Naive thymus-derived CD4-positive, alpha-beta T cell (primary cell): ENCODE results near the gene MMP17. TPM values are rescaled to one million over a fixed set of nuclear protein-coding genes. Genes with fewer than 3 reads are reported as not detected.
A peak's percentile ranks its signal among the peaks of the same experiment; 100 is the strongest.

Experiments
- ATAC-seq: fragments of 150-1000 bp; cut with Tn5 transposase; 2 replicates; pipeline ENCODE4 v1.10.0; 2021; ENCODE audit warnings: mild to moderate bottlenecking, moderate library complexity
- CTCF ChIA-PET: fragments of 350-600 bp; sonication (Branson Sonifier 250); formaldehyde crosslinking; loops from one replicate; lab custom pipeline; 2021; ENCODE audit warnings: antibody characterized with exemption; lab: Charles Lee
- POLR2A ChIA-PET: fragments of 350-600 bp; sonication (Branson Sonifier 250); formaldehyde crosslinking; loops from one replicate; lab custom pipeline; 2021; ENCODE audit warnings: antibody characterized with exemption, inconsistent platforms; lab: Charles Lee
- DNase-seq, 9 donors: peaks; one replicate each; pipeline versions ENCODE4 v3.0.0 to v3.0.0-alpha.2; 2020 to 2022; ENCODE audit warnings: mixed read lengths in 1 of 9
- H3K27ac ChIP-seq: one replicate; pipeline ENCODE4 v1.7.0; 2013; ENCODE audit warnings: mild to moderate bottlenecking, low read depth, low read length, moderate library complexity
- H3K27me3 ChIP-seq, 2 donors: one replicate each; pipeline ENCODE4 v1.7.0; 2013; ENCODE audit warnings: low read length in 2 of 2, mild to moderate bottlenecking in 2 of 2, moderate library complexity in 2 of 2; ENCODE audit not compliant: control insufficient read depth in 2 of 2, insufficient read depth in 2 of 2
- H3K36me3 ChIP-seq, 3 experiments: 1 replicate in 2 of 3; 2 replicates in 1 of 3; pipeline ENCODE4 v1.7.0; 2013; ENCODE audit warnings: low read length in 3 of 3, mild to moderate bottlenecking in 3 of 3, moderate library complexity in 1 of 3; ENCODE audit not compliant: insufficient read depth in 3 of 3, control insufficient read depth in 2 of 3
- H3K4me1 ChIP-seq, 2 donors: one replicate each; pipeline ENCODE4 v1.7.0; 2013; ENCODE audit warnings: low read length in 2 of 2, mild to moderate bottlenecking in 2 of 2, moderate library complexity in 1 of 2; ENCODE audit not compliant: control insufficient read depth in 2 of 2, insufficient read depth in 2 of 2
- H3K4me3 ChIP-seq: 2 replicates; pipeline ENCODE4 v1.7.0; 2013; ENCODE audit warnings: mild to moderate bottlenecking, low read length
- H3K9me3 ChIP-seq, 3 experiments: 1 replicate in 2 of 3; 2 replicates in 1 of 3; pipeline ENCODE4 v1.7.0; 2013; ENCODE audit warnings: low read length in 3 of 3; ENCODE audit not compliant: control insufficient read depth in 2 of 3
- H3K27ac Mint-ChIP-seq, 9 donors: one replicate each; pipeline ENCODE4 v1.8.0; 2020 to 2022; ENCODE audit warnings: mixed read lengths in 9 of 9, mild to moderate bottlenecking in 8 of 9, moderate library complexity in 5 of 9, inconsistent platforms in 2 of 9
- H3K27me3 Mint-ChIP-seq, 5 donors: one replicate each; pipeline ENCODE4 v1.8.0; 2021 to 2022; ENCODE audit warnings: mixed read lengths in 5 of 5, mild to moderate bottlenecking in 1 of 5
- H3K36me3 Mint-ChIP-seq, 5 donors: one replicate each; pipeline ENCODE4 v1.8.0; 2020 to 2022; ENCODE audit warnings: mixed read lengths in 5 of 5, mild to moderate bottlenecking in 3 of 5, inconsistent platforms in 1 of 5
- H3K4me1 Mint-ChIP-seq, 7 donors: one replicate each; pipeline ENCODE4 v1.8.0; 2020 to 2022; ENCODE audit warnings: mixed read lengths in 7 of 7, mild to moderate bottlenecking in 3 of 7, inconsistent platforms in 1 of 7
- H3K4me3 Mint-ChIP-seq, 10 donors: one replicate each; pipeline ENCODE4 v1.8.0; 2020 to 2022; ENCODE audit warnings: mild to moderate bottlenecking in 10 of 10, mixed read lengths in 10 of 10, moderate library complexity in 6 of 10, inconsistent platforms in 2 of 10
- H3K9me3 Mint-ChIP-seq, 11 donors: one replicate each; pipeline ENCODE4 v1.8.0; 2020 to 2022; ENCODE audit warnings: mixed read lengths in 11 of 11, mild to moderate bottlenecking in 4 of 11, inconsistent platforms in 1 of 11, moderate library complexity in 1 of 11
- intact Hi-C, 2 donors: fragments of 100-400 bp; cut with micrococcal nuclease; formaldehyde crosslinking; loops; one replicate each; pipeline ENCODE4 v1.15.1; 2023
- polyA plus RNA-seq, 2 donors: library from polyadenylated mRNA; unstranded; fragments of 300-500 nt; fragmentation: Illumina TruSeq; gene quantifications; one replicate each; pipeline ENCODE4 v1.2.3, GENCODE V29; 2021
- total RNA-seq, 6 experiments: library from RNA in 5 of 6; stranded (reverse) in 5 of 6; gene quantifications; 1 replicate in 5 of 6; 2 replicates in 1 of 6; pipeline ENCODE4 v1.2.3 and lab custom pipeline; 2021 to 2026

The MMP17 gene
- total and polyA plus RNA-seq, 7 experiments from 2014 or later = 1.1 to 9.3 TPM; not detected in 5

- Histone ChIP-seq H3K27ac (no peak overlapping the region), H3K4me1 (no peaks in the 10 kb centered on the region), H3K4me3 (no peak overlapping the region), H3K27me3 (no peaks in the 10 kb centered on the region), H3K9me3 (no peaks in the 10 kb centered on the region), H3K36me3 (no peaks in the 10 kb centered on the region)
- ATAC-seq = peak; percentile 69
- peaks cover 0 to 3% (median 0%) of the 10 kb centered on the region in 7 donors for H3K4me1 Mint-ChIP-seq
- ChIA-PET CTCF (no interaction called here), POLR2A (no interaction called here)
- peaks cover 0 to under 1% (median 0%) of the 10 kb centered on the region in 5 donors for H3K36me3 Mint-ChIP-seq
- H3K4me3 Mint-ChIP-seq = no peak overlapping the region
- no peaks in the 10 kb centered on the region for H3K9me3 Mint-ChIP-seq
- no peak overlapping the region for H3K27ac Mint-ChIP-seq
- intact Hi-C loops = loop anchor here in 1 of 2 donors (2.0 kb wide), 1 partner anchor 150 kb away; no protein-coding TSS in a partner anchor
- peak in 1 of 9 donors; percentile 24 for DNase-seq
- peaks cover 0 to 1% (median 0%) of the 10 kb centered on the region in 5 donors for H3K27me3 Mint-ChIP-seq
These were observed 22.8 kb downstream of the MMP17 start for GRCh38 chr12:131850856-131851559.

GRCh38 chr12:131851741-131852550 lies 23.8 kb downstream of the MMP17 start:
- H3K4me1 Mint-ChIP-seq = peaks cover 0 to 7% (median 0%) of the 10 kb centered on the region in 7 donors
- no peak overlapping the region for H3K27ac ChIP-seq

GRCh38 chr12:131852551-131853299 lies 24.5 kb downstream of the MMP17 start:
- Histone ChIP-seq H3K4me3 (no peak overlapping the region), H3K36me3 (no peaks in the 10 kb centered on the region), H3K4me1 (no peaks in the 10 kb centered on the region), H3K9me3 (no peaks in the 10 kb centered on the region), H3K27ac (no peak overlapping the region), H3K27me3 (no peaks in the 10 kb centered on the region)
- Mint-ChIP-seq H3K27me3 (peaks cover 0 to 5% (median 0%) of the 10 kb centered on the region in 5 donors), H3K9me3 (no peaks in the 10 kb centered on the region), H3K36me3 (peaks cover 0 to 3% (median 0%) of the 10 kb centered on the region in 5 donors), H3K4me1 (peaks cover 0 to 7% (median 0%) of the 10 kb centered on the region in 7 donors), H3K27ac (no peak overlapping the region), H3K4me3 (no peak overlapping the region)
- ATAC-seq = peak; percentile 31
- ChIA-PET CTCF (no interaction called here), POLR2A (no interaction called here)
- DNase-seq = no peak
- intact Hi-C loops = no loop called here

More at GRCh38 chr12:131851741-131852550, 23.8 kb downstream of the MMP17 start:
- peaks cover 0 to 5% (median 0%) of the 10 kb centered on the region in 5 donors for H3K27me3 Mint-ChIP-seq
- POLR2A ChIA-PET = no interaction called here
- no peak overlapping the region for H3K27ac Mint-ChIP-seq
- no peaks in the 10 kb centered on the region for H3K4me1 ChIP-seq
- H3K36me3 Mint-ChIP-seq = peaks cover 0 to 3% (median 0%) of the 10 kb centered on the region in 5 donors
- H3K27me3 ChIP-seq = no peaks in the 10 kb centered on the region
- ATAC-seq (no peak), DNase-seq (no peak)
- H3K9me3 ChIP-seq = no peaks in the 10 kb centered on the region
- H3K4me3 Mint-ChIP-seq = no peak overlapping the region
- no peak overlapping the region for H3K4me3 ChIP-seq
- CTCF ChIA-PET = no interaction called here
- no peaks in the 10 kb centered on the region for H3K36me3 ChIP-seq
- no peaks in the 10 kb centered on the region for H3K9me3 Mint-ChIP-seq
- intact Hi-C loops = loop anchor here in 1 of 2 donors (2.0 kb wide), 1 partner anchor 149 kb away; no protein-coding TSS in a partner anchor

GRCh38 chr12:131853832-131854797 lies 25.9 kb downstream of the MMP17 start:
- H3K4me3 ChIP-seq = no peak overlapping the region
- H3K27me3 ChIP-seq = no peaks in the 10 kb centered on the region
- H3K4me1 ChIP-seq = no peaks in the 10 kb centered on the region
- H3K36me3 ChIP-seq = no peaks in the 10 kb centered on the region
- Mint-ChIP-seq H3K27ac (no peak overlapping the region), H3K9me3 (no peaks in the 10 kb centered on the region), H3K4me1 (peaks cover 0 to 7% (median 0%) of the 10 kb centered on the region in 7 donors), H3K4me3 (no peak overlapping the region), H3K27me3 (peaks cover 0 to 5% (median 0%) of the 10 kb centered on the region in 5 donors), H3K36me3 (peaks cover 0 to 3% (median 0%) of the 10 kb centered on the region in 5 donors)
- CTCF ChIA-PET = no interaction called here
- H3K9me3 ChIP-seq = no peaks in the 10 kb centered on the region
- no peak for DNase-seq
- intact Hi-C loops = no loop called here
- no peak overlapping the region for H3K27ac ChIP-seq
- POLR2A ChIA-PET = no interaction called here
- no peak for ATAC-seq

- H3K36me3 Mint-ChIP-seq = peaks cover 0 to 3% (median 0%) of the 10 kb centered on the region in 5 donors
- peaks cover 0 to 5% (median 0%) of the 10 kb centered on the region in 5 donors for H3K27me3 Mint-ChIP-seq
- H3K4me3 ChIP-seq = no peak overlapping the region
- no peaks in the 10 kb centered on the region for H3K27me3 ChIP-seq
- H3K9me3 Mint-ChIP-seq = no peaks in the 10 kb centered on the region
- peaks cover 0 to 7% (median 0%) of the 10 kb centered on the region in 7 donors for H3K4me1 Mint-ChIP-seq
- CTCF ChIA-PET = no interaction called here
- no peaks in the 10 kb centered on the region for H3K4me1 ChIP-seq
- no peak for ATAC-seq
- H3K27ac Mint-ChIP-seq = no peak overlapping the region
- H3K36me3 ChIP-seq = no peaks in the 10 kb centered on the region
- POLR2A ChIA-PET = no interaction called here
- no peaks in the 10 kb centered on the region for H3K9me3 ChIP-seq
- H3K27ac ChIP-seq = no peak overlapping the region
- no peak overlapping the region for H3K4me3 Mint-ChIP-seq
- DNase-seq = no peak
- intact Hi-C loops = no loop called here
These were observed 26.8 kb downstream of the MMP17 start for GRCh38 chr12:131854861-131855476.
